Measurements from ENCODE around the gene CYTH4. TPM values are rescaled to one million over a fixed set of nuclear protein-coding genes. Genes with fewer than 3 reads are reported as not detected.

CYTH4 gene
- total RNA-seq, 1 experiment from 2014 or later = 3.8 TPM

DNA sequence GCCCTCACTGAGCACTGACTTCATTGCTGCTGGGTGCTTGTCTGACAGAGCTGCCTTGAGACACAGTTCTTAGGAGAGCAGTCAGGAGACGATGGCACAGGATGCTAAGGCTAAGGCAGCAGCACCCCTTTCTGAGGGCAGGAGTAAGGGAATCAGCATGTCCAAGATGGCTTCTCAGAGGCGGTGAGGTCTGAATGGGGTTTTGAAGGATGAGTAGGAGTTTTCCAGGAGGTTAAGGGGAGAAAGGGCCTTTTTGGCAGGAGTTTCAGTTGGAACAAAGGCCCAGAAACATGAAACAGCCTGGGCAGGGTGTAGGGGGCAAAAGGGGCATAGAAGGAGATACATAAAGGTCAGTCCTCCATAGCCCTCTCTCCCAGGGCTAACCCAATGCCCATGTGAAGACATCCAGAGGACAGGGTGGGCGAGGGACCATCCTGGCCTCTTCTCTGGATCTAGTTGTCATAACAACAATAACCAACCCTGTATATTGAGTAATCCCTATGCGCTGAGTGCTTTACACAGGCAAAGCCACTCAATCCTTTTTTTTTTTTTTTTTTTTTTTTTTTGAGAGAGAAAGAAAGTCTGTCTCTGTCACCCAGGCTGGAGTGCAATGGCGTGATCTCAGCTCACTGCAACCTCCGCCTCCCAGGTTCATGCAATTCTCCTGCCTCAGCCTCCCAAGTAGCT is 19.0 kb downstream of the CYTH4 start:
- no peak overlapping the region for H3K4me3 ChIP-seq (replicated peaks in 1 of 2; ENCODE audit: low read depth in 1 of 2, low read length in 2 of 2)
- ATAC-seq = no peak

More for the DNA sequence above, 19.0 kb downstream of the CYTH4 start:
- Histone ChIP-seq H3K27ac (ENCODE audit: low read depth, low read length) (no peak overlapping the region), H3K36me3 (ENCODE audit: control insufficient read depth in 1 of 2, insufficient read depth in 2 of 2, low read length in 2 of 2) (no peaks in the 10 kb centered on the region), H4K20me1 (ENCODE audit: insufficient read depth) (no peaks in the 10 kb centered on the region), H3K79me2 (ENCODE audit: insufficient read depth, low read length) (no peaks in the 10 kb centered on the region), H3K4me1 (ENCODE audit: control insufficient read depth in 1 of 2, insufficient read depth in 2 of 2, low read length in 2 of 2) (peaks cover 29 to 37% of the 10 kb centered on the region in 2 experiments), H3K9ac (ENCODE audit: low read length) (no peak overlapping the region), H3K4me2 (ENCODE audit: low read length) (no peak overlapping the region), H3K27me3 (ENCODE audit: insufficient read depth, low read length) (no peaks in the 10 kb centered on the region), H2AFZ (ENCODE audit: low read depth, low read length, poor library complexity, severe bottlenecking) (no peak overlapping the region), H3K9me2 (ENCODE audit: insufficient read depth) (no peaks in the 10 kb centered on the region), H3K9me3 (ENCODE audit: control insufficient read depth in 1 of 2, insufficient read depth in 1 of 2, low read depth in 1 of 2, low read length in 2 of 2) (no peaks in the 10 kb centered on the region)
- TF ChIP-seq CEBPB (IDR thresholded peaks at IDR 0.05; ENCODE audit: low read depth) = no peak
- TF ChIP-seq SP1 (IDR thresholded peaks at IDR 0.05; ENCODE audit: low read depth) = no peak
- TF ChIP-seq EZH2 (IDR thresholded peaks at IDR 0.05) = no peak
- no peak for TF ChIP-seq CBX3 (IDR thresholded peaks at IDR 0.05; ENCODE audit: low read depth)
- TF ChIP-seq SIN3A (IDR thresholded peaks at IDR 0.05; ENCODE audit: low read depth) = no peak
- TF ChIP-seq JUND (IDR thresholded peaks at IDR 0.05) = no peak
- no peak for TF ChIP-seq YY1 (IDR thresholded peaks at IDR 0.05; ENCODE audit: extremely low read depth, insufficient replicate concordance, low read depth, low read length)
- TF ChIP-seq ATF3 (IDR thresholded peaks at IDR 0.05) = no peak
- TF ChIP-seq, protein P1, sequence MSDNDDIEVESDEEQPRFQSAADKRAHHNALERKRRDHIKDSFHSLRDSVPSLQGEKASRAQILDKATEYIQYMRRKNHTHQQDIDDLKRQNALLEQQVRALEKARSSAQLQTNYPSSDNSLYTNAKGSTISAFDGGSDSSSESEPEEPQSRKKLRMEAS (IDR thresholded peaks at IDR 0.05) = no peak
- TF ChIP-seq FOSL1 (IDR thresholded peaks at IDR 0.05; ENCODE audit: low read depth) = no peak
- TF ChIP-seq POLR2A (IDR thresholded peaks at IDR 0.05; ENCODE audit: borderline replicate concordance, extremely low read depth, insufficient read depth, insufficient read length) = no peak
- no peak for TF ChIP-seq SRF (IDR thresholded peaks at IDR 0.05; ENCODE audit: low read depth)
- no peak for TF ChIP-seq CTCF (IDR thresholded peaks at IDR 0.05 in 2 of 3, conservative IDR thresholded peaks at IDR 0.05 in 1 of 3; ENCODE audit: borderline replicate concordance in 1 of 3, insufficient read depth in 1 of 3, low read depth in 2 of 3, low read length in 2 of 3)
- no peak for TF ChIP-seq REST (IDR thresholded peaks at IDR 0.05; ENCODE audit: low read depth)
- BruUV-seq (replicated peaks) = no TSS peak
- ChIA-PET POLR2A (no interaction called here), CTCF (interaction anchor here (0.6 kb wide), 1 partner anchor 238 kb away, joined by 3 read pairs; no protein-coding TSS in a partner anchor), RAD21 (ENCODE audit: low non-redundant PET in 1 of 2, low total read pairs in 2 of 2, uncharacterized antibody in 2 of 2, unreplicated experiment in 2 of 2) (no interaction called here)
- intact Hi-C loops (cut with micrococcal nuclease) = no loop called here
- no peak for DNase-seq (ENCODE audit: low read depth, low spot score)

Data from HCT116 (cell line).